HepG2 (cell line): ENCODE measurements around the gene UTS2R. TPM values are rescaled to one million over a fixed set of nuclear protein-coding genes. Genes with fewer than 3 reads are reported as not detected.

Experiments used
- ERF ChIP-seq: IDR thresholded peaks from 2 replicates; pipeline ENCODE4 v1.6.1; 2018; ENCODE audit warnings: missing biosample characterization, missing genetic modification reagents
- FOXP4 ChIP-seq: sonication (generic); formaldehyde crosslinking; IDR thresholded peaks from 2 replicates; pipeline ENCODE4 v1.4.0; 2020; ENCODE audit warnings: missing genetic modification reagents
- GATAD2A ChIP-seq: IDR thresholded peaks from 2 replicates; pipeline ENCODE4 v1.6.1; 2016
- HMGXB4 ChIP-seq, 2 experiments: sonication (generic) in 1 of 2; formaldehyde crosslinking in 1 of 2; IDR thresholded peaks; 2 replicates each; pipeline versions ENCODE4 v1.4.0 to v1.6.1; 2018 to 2020; ENCODE audit warnings: missing genetic modification reagents in 2 of 2, borderline replicate concordance in 1 of 2, low read depth in 1 of 2, mild to moderate bottlenecking in 1 of 2, missing biosample characterization in 1 of 2
- SOX6 ChIP-seq, 2 experiments: fragments of 450-650 bp in 1 of 2; sonication (generic) in 1 of 2; formaldehyde crosslinking in 1 of 2; IDR thresholded peaks; 2 replicates each; pipeline versions ENCODE4 v1.4.0 to v1.6.1; 2017 to 2020; ENCODE audit warnings: antibody characterized with exemption in 1 of 2, mild to moderate bottlenecking in 1 of 2, missing genetic modification reagents in 1 of 2
- SYNCRIP ChIP-seq: fragments of 200-400 bp; formaldehyde crosslinking; IDR thresholded peaks from 2 replicates; pipeline ENCODE4 v1.6.1; 2018; ENCODE audit warnings: mild to moderate bottlenecking, low read depth, low read length; ENCODE audit not compliant: insufficient read depth
- ZBTB43 ChIP-seq: sonication (generic); formaldehyde crosslinking; conservative IDR thresholded peaks from 2 replicates; pipeline ENCODE4 v1.4.0; 2020; ENCODE audit warnings: missing genetic modification reagents
- ZNF510 ChIP-seq: sonication (generic); formaldehyde crosslinking; IDR thresholded peaks from 2 replicates; pipeline ENCODE4 v1.4.0; 2020; ENCODE audit warnings: low read depth, mild to moderate bottlenecking, missing genetic modification reagents
- ZNF549 ChIP-seq: sonication (generic); formaldehyde crosslinking; IDR thresholded peaks from 2 replicates; pipeline ENCODE4 v1.5.0; 2020; ENCODE audit warnings: missing genetic modification reagents
- ZNF639 ChIP-seq: conservative IDR thresholded peaks from 2 replicates; pipeline ENCODE4 v1.6.1; 2018; ENCODE audit warnings: missing genetic modification reagents
- ZNF710 ChIP-seq: sonication (generic); formaldehyde crosslinking; IDR thresholded peaks from 2 replicates; pipeline ENCODE4 v1.5.0; 2020; ENCODE audit warnings: mild to moderate bottlenecking, missing genetic modification reagents, borderline replicate concordance
- polyA plus RNA-seq, 8 experiments: library from polyadenylated mRNA; depleted of rRNA in 3 of 8; stranded (reverse) in 7 of 8; unstranded in 1 of 8; fragments of >200 nt; fragmentation: Illumina TruSeq in 4 of 8; extraction: Trizol in 4 of 8; gene quantifications; 2 replicates each; pipeline versions ENCODE4 v1.2.1 to v1.2.3, GENCODE V29; 2011 to 2016; ENCODE audit warnings: low read depth in 4 of 8, missing spikeins in 1 of 8, mixed read lengths in 1 of 8; ENCODE audit not compliant: insufficient read depth in 1 of 8
- total RNA-seq, 5 experiments: library from RNA; depleted of rRNA; stranded (reverse); fragments of >200 nt; fragmentation: Illumina TruSeq; extraction: Trizol; gene quantifications; 2 replicates each; pipeline ENCODE4 v1.2.3, GENCODE V29; 2016; ENCODE audit warnings: low read depth in 1 of 5

The UTS2R gene
- total and polyA plus RNA-seq, 2 of the 13 experiments (the other 11 are each of a cell fraction or from before 2014, with no cell fraction given): 0.13 to 0.15 TPM

GRCh38 chr17:82356845-82357355 lies 14.7 kb upstream of the UTS2R start (continued):
- TF ChIP-seq ZNF549 (no peak), SOX6 (IDR thresholded peaks at IDR 0.05) (no peak), SOX6 (CRISPR knock-in tag; IDR thresholded peaks at IDR 0.05) (peak; percentile 22; the same call in 1 of the 2 replicates), ZNF710 (CRISPR knock-in tag) (peak; percentile 50; the same call in 1 of the 2 replicates), ZNF510 (no peak), FOXP4 (no peak), ZNF639 (CRISPR knock-in tag) (0 out of 2 replicates have a peak, but pooled peaks have one; percentile 27), ERF (no peak), HMGXB4 (CRISPR knock-in tag; IDR thresholded peaks at IDR 0.05; ENCODE audit: borderline replicate concordance in 1 of 2, low read depth in 1 of 2) (no peak), GATAD2A (CRISPR knock-in tag) (0 out of 2 replicates have a peak, but pooled peaks have one; percentile 31), SYNCRIP (no peak), ZBTB43 (CRISPR knock-in tag) (no peak)
